ENCODE results near the gene SKIC8. TPM values are rescaled to one million over a fixed set of nuclear protein-coding genes. Genes with fewer than 3 reads are reported as not detected.
A peak's percentile ranks its signal among the peaks of the same experiment; 100 is the strongest.

The SKIC8 gene
- total RNA-seq, 1 donor from 2014 or later, result 43.6 TPM

DNA sequence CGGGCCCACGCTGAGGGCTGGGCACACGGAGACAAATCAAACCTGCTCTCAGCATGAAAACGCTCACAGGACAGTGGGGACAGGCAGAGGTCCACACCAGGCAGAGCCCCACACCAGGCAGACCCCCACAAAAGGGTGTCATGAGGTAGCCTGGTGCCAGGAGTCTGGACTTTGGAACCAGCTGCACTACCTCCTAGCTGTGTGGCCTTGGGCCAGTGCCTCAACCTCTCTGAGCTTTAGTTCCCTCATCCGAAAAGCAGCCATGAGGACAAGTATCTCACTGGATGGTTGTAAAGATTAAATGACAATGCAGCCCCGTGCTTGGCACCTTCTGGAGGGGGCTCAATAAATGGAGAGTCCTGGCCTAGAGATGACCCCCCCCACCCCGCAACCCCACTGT, 24.3 kb upstream of the SKIC8 start:
- no peak for DNase-seq (ENCODE audit: low read depth)
- H3K36me3 Mint-ChIP-seq (ENCODE audit: low read depth, unreplicated experiment), result no peaks in the 10 kb centered on the region
- H3K9me3 Mint-ChIP-seq (ENCODE audit: unreplicated experiment), result no peaks in the 10 kb centered on the region
- no peaks in the 10 kb centered on the region for H3K79me2 ChIP-seq (ENCODE audit: insufficient read depth, low read length)
- no peaks in the 10 kb centered on the region for H3K36me3 ChIP-seq (ENCODE audit: insufficient read depth, low read length)
- FAIRE-seq, result no peak
- no peak overlapping the region for H3K9ac ChIP-seq (ENCODE audit: low read length)
- H3K27ac Mint-ChIP-seq (ENCODE audit: unreplicated experiment), result no peak overlapping the region
- no peak overlapping the region for H2AFZ ChIP-seq (ENCODE audit: low read depth, low read length)
- H3K27ac ChIP-seq (ENCODE audit: low read depth, low read length), result no peak overlapping the region
- H3K4me3 ChIP-seq (ENCODE audit: insufficient read depth, low read depth, low read length), result no peak overlapping the region
- H3K4me1 Mint-ChIP-seq (ENCODE audit: low read depth, unreplicated experiment), result peaks cover 8% of the 10 kb centered on the region
- H3K27me3 ChIP-seq (ENCODE audit: insufficient read depth, low read length), result no peaks in the 10 kb centered on the region
- TF ChIP-seq EZH2 (IDR thresholded peaks at IDR 0.05; ENCODE audit: insufficient read depth, low read length), result no peak
- TF ChIP-seq, protein P1, sequence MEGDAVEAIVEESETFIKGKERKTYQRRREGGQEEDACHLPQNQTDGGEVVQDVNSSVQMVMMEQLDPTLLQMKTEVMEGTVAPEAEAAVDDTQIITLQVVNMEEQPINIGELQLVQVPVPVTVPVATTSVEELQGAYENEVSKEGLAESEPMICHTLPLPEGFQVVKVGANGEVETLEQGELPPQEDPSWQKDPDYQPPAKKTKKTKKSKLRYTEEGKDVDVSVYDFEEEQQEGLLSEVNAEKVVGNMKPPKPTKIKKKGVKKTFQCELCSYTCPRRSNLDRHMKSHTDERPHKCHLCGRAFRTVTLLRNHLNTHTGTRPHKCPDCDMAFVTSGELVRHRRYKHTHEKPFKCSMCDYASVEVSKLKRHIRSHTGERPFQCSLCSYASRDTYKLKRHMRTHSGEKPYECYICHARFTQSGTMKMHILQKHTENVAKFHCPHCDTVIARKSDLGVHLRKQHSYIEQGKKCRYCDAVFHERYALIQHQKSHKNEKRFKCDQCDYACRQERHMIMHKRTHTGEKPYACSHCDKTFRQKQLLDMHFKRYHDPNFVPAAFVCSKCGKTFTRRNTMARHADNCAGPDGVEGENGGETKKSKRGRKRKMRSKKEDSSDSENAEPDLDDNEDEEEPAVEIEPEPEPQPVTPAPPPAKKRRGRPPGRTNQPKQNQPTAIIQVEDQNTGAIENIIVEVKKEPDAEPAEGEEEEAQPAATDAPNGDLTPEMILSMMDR (IDR thresholded peaks at IDR 0.05; ENCODE audit: insufficient read depth, low read depth, low read length), result no peak
- no peaks in the 10 kb centered on the region for H4K20me1 ChIP-seq (ENCODE audit: insufficient read depth, low read length)
- H3K9me3 ChIP-seq (ENCODE audit: insufficient read depth, low read depth, low read length), result no peaks in the 10 kb centered on the region
- peaks cover 17% of the 10 kb centered on the region for H3K4me1 ChIP-seq (ENCODE audit: insufficient read depth, low read length)
- H3K4me2 ChIP-seq (ENCODE audit: low read length), result no peak overlapping the region
- peaks cover 9% of the 10 kb centered on the region for H3K27me3 Mint-ChIP-seq (ENCODE audit: low read depth, unreplicated experiment)
- no peak overlapping the region for H3K4me3 Mint-ChIP-seq (ENCODE audit: unreplicated experiment)

DNA sequence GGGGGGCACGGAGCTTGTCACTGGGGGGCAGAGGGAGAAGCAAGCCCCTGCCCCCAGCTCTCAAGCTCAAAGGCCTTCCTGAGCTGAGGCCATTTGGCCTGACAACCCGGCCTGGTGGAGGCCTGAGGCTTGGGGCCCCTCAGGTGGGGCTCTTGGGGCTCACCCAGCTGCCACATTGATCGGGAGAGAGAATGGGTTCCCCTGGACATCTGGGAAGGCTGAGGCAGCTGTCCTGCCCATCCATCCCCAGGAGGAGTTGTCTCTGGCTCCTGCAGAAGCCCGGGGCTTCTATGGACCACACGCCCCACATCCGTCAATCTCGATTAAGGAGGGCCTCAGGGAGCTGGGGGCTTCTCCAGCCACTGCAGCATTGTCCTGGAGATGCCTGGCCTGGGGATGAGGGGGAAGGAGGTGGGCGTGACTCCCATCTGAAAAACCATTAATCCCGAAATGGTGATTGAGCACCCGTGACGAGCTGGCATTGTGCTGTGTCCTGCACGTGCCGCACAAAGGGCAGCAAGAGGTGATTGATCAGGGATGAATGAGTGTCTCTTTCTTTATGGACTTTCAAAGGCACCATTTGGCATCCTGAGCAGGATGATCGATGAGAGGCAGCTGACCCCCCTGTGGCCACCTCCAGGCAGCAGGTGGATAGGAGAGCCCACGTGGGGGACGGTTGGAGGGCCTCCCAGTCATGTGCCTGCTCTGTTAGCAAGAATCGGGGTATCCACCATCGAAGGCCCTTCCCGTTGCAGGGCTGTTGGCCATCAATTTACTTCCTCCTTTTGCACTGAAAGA, 23.5 kb upstream of the SKIC8 start:
- no peak for FAIRE-seq
- peak overlapping the region; percentile 28 for H3K4me3 ChIP-seq (ENCODE audit: insufficient read depth, low read depth, low read length)
- no peak overlapping the region for H3K27ac Mint-ChIP-seq (ENCODE audit: unreplicated experiment)
- no peaks in the 10 kb centered on the region for H3K9me3 Mint-ChIP-seq (ENCODE audit: unreplicated experiment)
- H3K4me1 ChIP-seq (ENCODE audit: insufficient read depth, low read length), result peaks cover 17% of the 10 kb centered on the region
- no peaks in the 10 kb centered on the region for H3K36me3 Mint-ChIP-seq (ENCODE audit: low read depth, unreplicated experiment)
- H3K27ac ChIP-seq (ENCODE audit: low read depth, low read length), result peak overlapping the region; percentile 72
- H3K36me3 ChIP-seq (ENCODE audit: insufficient read depth, low read length), result no peaks in the 10 kb centered on the region
- no peak overlapping the region for H3K4me3 Mint-ChIP-seq (ENCODE audit: unreplicated experiment)
- H3K9me3 ChIP-seq (ENCODE audit: insufficient read depth, low read depth, low read length), result no peaks in the 10 kb centered on the region
- no peak for DNase-seq (ENCODE audit: low read depth)
- no peak for TF ChIP-seq EZH2 (IDR thresholded peaks at IDR 0.05; ENCODE audit: insufficient read depth, low read length)
- TF ChIP-seq, protein P1 (IDR thresholded peaks at IDR 0.05; ENCODE audit: insufficient read depth, low read depth, low read length), result no peak
- H3K4me1 Mint-ChIP-seq (ENCODE audit: low read depth, unreplicated experiment), result peaks cover 8% of the 10 kb centered on the region
- H2AFZ ChIP-seq (ENCODE audit: low read depth, low read length), result peak overlapping the region; percentile 98
- no peaks in the 10 kb centered on the region for H3K27me3 ChIP-seq (ENCODE audit: insufficient read depth, low read length)
- peak overlapping the region; percentile 60 for H3K4me2 ChIP-seq (ENCODE audit: low read length)
- peak overlapping the region; percentile 70 for H3K9ac ChIP-seq (ENCODE audit: low read length)
- H3K79me2 ChIP-seq (ENCODE audit: insufficient read depth, low read length), result no peaks in the 10 kb centered on the region
- peaks cover 5% of the 10 kb centered on the region for H3K27me3 Mint-ChIP-seq (ENCODE audit: low read depth, unreplicated experiment)
- H4K20me1 ChIP-seq (ENCODE audit: insufficient read depth, low read length), result no peaks in the 10 kb centered on the region

DNA sequence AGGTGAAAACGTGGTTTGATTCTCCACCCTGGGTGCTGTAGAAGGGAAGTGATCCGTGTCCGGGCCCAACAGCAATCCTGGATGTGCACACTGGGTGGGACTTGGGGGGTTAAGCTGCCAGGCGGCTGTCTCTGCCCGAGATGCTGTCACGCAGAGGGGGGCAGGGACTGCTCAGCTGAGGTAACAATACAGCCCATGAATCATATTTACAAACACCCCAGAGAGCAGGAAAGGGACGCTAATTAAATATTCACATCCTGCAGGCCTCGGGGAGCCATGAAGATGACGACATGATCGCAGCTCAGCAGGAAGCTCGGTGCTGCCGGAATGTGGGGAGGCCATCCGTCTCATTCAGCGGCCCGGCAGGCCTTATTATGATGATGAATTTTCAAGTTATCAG, 22.8 kb upstream of the SKIC8 start:
- H2AFZ ChIP-seq (ENCODE audit: low read depth, low read length), result peak overlapping the region; percentile 98
- H4K20me1 ChIP-seq (ENCODE audit: insufficient read depth, low read length), result no peaks in the 10 kb centered on the region
- H3K27ac ChIP-seq (ENCODE audit: low read depth, low read length), result peak overlapping the region; percentile 72
- TF ChIP-seq EZH2 (IDR thresholded peaks at IDR 0.05; ENCODE audit: insufficient read depth, low read length), result no peak
- TF ChIP-seq, protein P1 (IDR thresholded peaks at IDR 0.05; ENCODE audit: insufficient read depth, low read depth, low read length), result no peak
- H3K79me2 ChIP-seq (ENCODE audit: insufficient read depth, low read length), result no peaks in the 10 kb centered on the region
- peak overlapping the region; percentile 60 for H3K4me2 ChIP-seq (ENCODE audit: low read length)
- H3K9me3 ChIP-seq (ENCODE audit: insufficient read depth, low read depth, low read length), result no peaks in the 10 kb centered on the region
- Mint-ChIP-seq H3K4me1 (ENCODE audit: low read depth, unreplicated experiment) (peaks cover 8% of the 10 kb centered on the region), H3K27ac (ENCODE audit: unreplicated experiment) (no peak overlapping the region), H3K9me3 (ENCODE audit: unreplicated experiment) (no peaks in the 10 kb centered on the region), H3K27me3 (ENCODE audit: low read depth, unreplicated experiment) (peaks cover 8% of the 10 kb centered on the region), H3K4me3 (ENCODE audit: unreplicated experiment) (no peak overlapping the region), H3K36me3 (ENCODE audit: low read depth, unreplicated experiment) (no peaks in the 10 kb centered on the region)
- peaks cover 17% of the 10 kb centered on the region for H3K4me1 ChIP-seq (ENCODE audit: insufficient read depth, low read length)
- H3K9ac ChIP-seq (ENCODE audit: low read length), result peak overlapping the region; percentile 70
- no peaks in the 10 kb centered on the region for H3K27me3 ChIP-seq (ENCODE audit: insufficient read depth, low read length)
- FAIRE-seq (peak; percentile 43), DNase-seq (ENCODE audit: low read depth) (peak; percentile 70)
- peak overlapping the region; percentile 28 for H3K4me3 ChIP-seq (ENCODE audit: insufficient read depth, low read depth, low read length)
- no peaks in the 10 kb centered on the region for H3K36me3 ChIP-seq (ENCODE audit: insufficient read depth, low read length)

Measured in astrocyte (in vitro differentiated cells and primary cell).